ENCODE measurements around the gene MOB3B.
A peak's percentile ranks its signal among the peaks of the same experiment; 100 is the strongest.

MOB3B gene

DNA sequence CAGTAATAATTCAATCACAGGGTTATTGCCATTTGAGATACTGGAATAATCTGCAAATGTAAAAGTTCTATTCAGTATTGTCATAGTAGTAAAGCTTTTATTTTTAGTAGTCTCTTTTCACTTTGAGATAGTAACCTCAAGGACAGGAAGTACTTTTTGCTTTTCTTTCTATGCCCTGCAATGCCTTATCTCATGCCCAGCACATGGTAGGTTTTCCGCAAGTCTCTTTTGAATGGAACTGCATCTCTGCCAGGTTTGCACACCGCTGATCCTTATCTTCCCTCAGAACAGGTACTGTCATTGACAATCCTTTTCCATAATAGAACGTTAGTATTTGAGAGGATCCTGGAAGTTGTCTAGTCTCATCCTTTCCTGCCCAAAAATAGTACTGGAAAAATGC lies 97.3 kb downstream of the MOB3B start:
- H3K27me3 ChIP-seq (ENCODE audit: insufficient read depth, poor library complexity, severe bottlenecking): no peaks in the 10 kb centered on the region
- peaks cover 64% of the 10 kb centered on the region for H3K4me1 ChIP-seq (ENCODE audit: insufficient read depth, poor library complexity, severe bottlenecking)
- H3K27ac ChIP-seq (ENCODE audit: poor library complexity, severe bottlenecking): peak overlapping the region; percentile 100
- ATAC-seq (ENCODE audit: low read depth) (no peak), DNase-seq (ENCODE audit: low spot score) (no peak)
- H3K4me3 ChIP-seq (ENCODE audit: severe bottlenecking): no peak overlapping the region
- H3K9me3 ChIP-seq (ENCODE audit: severe bottlenecking): no peaks in the 10 kb centered on the region
- TF ChIP-seq, protein P1, sequence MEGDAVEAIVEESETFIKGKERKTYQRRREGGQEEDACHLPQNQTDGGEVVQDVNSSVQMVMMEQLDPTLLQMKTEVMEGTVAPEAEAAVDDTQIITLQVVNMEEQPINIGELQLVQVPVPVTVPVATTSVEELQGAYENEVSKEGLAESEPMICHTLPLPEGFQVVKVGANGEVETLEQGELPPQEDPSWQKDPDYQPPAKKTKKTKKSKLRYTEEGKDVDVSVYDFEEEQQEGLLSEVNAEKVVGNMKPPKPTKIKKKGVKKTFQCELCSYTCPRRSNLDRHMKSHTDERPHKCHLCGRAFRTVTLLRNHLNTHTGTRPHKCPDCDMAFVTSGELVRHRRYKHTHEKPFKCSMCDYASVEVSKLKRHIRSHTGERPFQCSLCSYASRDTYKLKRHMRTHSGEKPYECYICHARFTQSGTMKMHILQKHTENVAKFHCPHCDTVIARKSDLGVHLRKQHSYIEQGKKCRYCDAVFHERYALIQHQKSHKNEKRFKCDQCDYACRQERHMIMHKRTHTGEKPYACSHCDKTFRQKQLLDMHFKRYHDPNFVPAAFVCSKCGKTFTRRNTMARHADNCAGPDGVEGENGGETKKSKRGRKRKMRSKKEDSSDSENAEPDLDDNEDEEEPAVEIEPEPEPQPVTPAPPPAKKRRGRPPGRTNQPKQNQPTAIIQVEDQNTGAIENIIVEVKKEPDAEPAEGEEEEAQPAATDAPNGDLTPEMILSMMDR (IDR thresholded peaks at IDR 0.05; ENCODE audit: poor library complexity, severe bottlenecking): no peak
- 0 out of 2 replicates have a peak, but pooled peaks cover 4% of the 10 kb centered on the region for H3K36me3 ChIP-seq (ENCODE audit: low read depth)

GRCh38 chr9:27431543-27432147 lies 98.0 kb downstream of the MOB3B start:
- H3K4me3 ChIP-seq (ENCODE audit: severe bottlenecking): no peak overlapping the region
- H3K9me3 ChIP-seq (ENCODE audit: severe bottlenecking): no peaks in the 10 kb centered on the region
- peak overlapping the region; percentile 100 for H3K27ac ChIP-seq (ENCODE audit: poor library complexity, severe bottlenecking)
- ATAC-seq (ENCODE audit: low read depth): no peak
- no peak for DNase-seq (ENCODE audit: low spot score)
- peaks cover 66% of the 10 kb centered on the region for H3K4me1 ChIP-seq (ENCODE audit: insufficient read depth, poor library complexity, severe bottlenecking)
- H3K36me3 ChIP-seq (ENCODE audit: low read depth): 0 out of 2 replicates have a peak, but pooled peaks cover 4% of the 10 kb centered on the region
- TF ChIP-seq, protein P1 (IDR thresholded peaks at IDR 0.05; ENCODE audit: poor library complexity, severe bottlenecking): no peak
- H3K27me3 ChIP-seq (ENCODE audit: insufficient read depth, poor library complexity, severe bottlenecking): no peaks in the 10 kb centered on the region

GRCh38 chr9:27430750-27431535 lies 98.7 kb downstream of the MOB3B start:
- peak overlapping the region; percentile 100 for H3K27ac ChIP-seq (ENCODE audit: poor library complexity, severe bottlenecking)
- H3K27me3 ChIP-seq (ENCODE audit: insufficient read depth, poor library complexity, severe bottlenecking): no peaks in the 10 kb centered on the region
- H3K36me3 ChIP-seq (ENCODE audit: low read depth): 0 out of 2 replicates have a peak, but pooled peaks cover 4% of the 10 kb centered on the region
- DNase-seq (ENCODE audit: low spot score) (no peak), ATAC-seq (ENCODE audit: low read depth) (no peak)
- H3K9me3 ChIP-seq (ENCODE audit: severe bottlenecking): no peaks in the 10 kb centered on the region
- TF ChIP-seq, protein P1 (IDR thresholded peaks at IDR 0.05; ENCODE audit: poor library complexity, severe bottlenecking): no peak
- H3K4me1 ChIP-seq (ENCODE audit: insufficient read depth, poor library complexity, severe bottlenecking): peaks cover 66% of the 10 kb centered on the region
- H3K4me3 ChIP-seq (ENCODE audit: severe bottlenecking): no peak overlapping the region

- TF ChIP-seq, protein P1 (IDR thresholded peaks at IDR 0.05; ENCODE audit: poor library complexity, severe bottlenecking): no peak
- no peak overlapping the region for H3K4me3 ChIP-seq (ENCODE audit: severe bottlenecking)
- no peak for DNase-seq (ENCODE audit: low spot score)
- 0 out of 2 replicates have a peak, but pooled peaks cover 4% of the 10 kb centered on the region for H3K36me3 ChIP-seq (ENCODE audit: low read depth)
- ATAC-seq (ENCODE audit: low read depth): no peak
- H3K9me3 ChIP-seq (ENCODE audit: severe bottlenecking): no peaks in the 10 kb centered on the region
- H3K27me3 ChIP-seq (ENCODE audit: insufficient read depth, poor library complexity, severe bottlenecking): no peaks in the 10 kb centered on the region
- peaks cover 65% of the 10 kb centered on the region for H3K4me1 ChIP-seq (ENCODE audit: insufficient read depth, poor library complexity, severe bottlenecking)
- H3K27ac ChIP-seq (ENCODE audit: poor library complexity, severe bottlenecking): peak overlapping the region; percentile 100
Observed at GRCh38 chr9:27429917-27430316, 99.7 kb downstream of the MOB3B start.
